Measurements from ENCODE around the gene GORAB.

DNA sequence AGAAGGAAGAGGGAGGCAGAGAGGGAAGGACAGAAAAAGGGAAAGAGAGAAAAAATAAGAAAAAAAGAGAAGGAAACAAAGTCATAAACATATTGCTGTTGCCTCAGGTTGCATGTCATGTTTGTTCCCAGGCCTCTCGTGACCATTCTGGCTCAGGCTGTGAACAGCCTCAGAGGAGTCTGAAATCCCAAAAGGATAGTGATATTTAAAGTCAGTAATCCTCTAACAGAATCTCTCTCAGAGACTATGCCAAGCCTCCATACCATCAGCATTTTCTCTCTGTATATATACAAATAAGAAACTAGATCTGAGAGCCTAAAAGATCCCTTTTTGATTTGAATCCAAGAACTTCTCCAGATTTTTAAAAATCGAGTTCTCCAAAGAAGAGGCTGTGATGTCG is 35.2 kb downstream of the GORAB start:
- TF ChIP-seq CTCF (IDR thresholded peaks at IDR 0.05): no peak
- TF ChIP-seq ZFX (IDR thresholded peaks at IDR 0.05; ENCODE audit: borderline replicate concordance): no peak
